GM12801 (cell line): ENCODE data around the gene VWA3B.

Experiments used
- TF ChIP-seq, protein P1 (sequence below): IDR thresholded peaks from one replicate; pipeline ENCODE4 v1.5.1; 2011; ENCODE audit warnings: control low read depth; ENCODE audit not compliant: insufficient read length; ENCODE audit errors: extremely low read depth

The VWA3B gene

DNA sequence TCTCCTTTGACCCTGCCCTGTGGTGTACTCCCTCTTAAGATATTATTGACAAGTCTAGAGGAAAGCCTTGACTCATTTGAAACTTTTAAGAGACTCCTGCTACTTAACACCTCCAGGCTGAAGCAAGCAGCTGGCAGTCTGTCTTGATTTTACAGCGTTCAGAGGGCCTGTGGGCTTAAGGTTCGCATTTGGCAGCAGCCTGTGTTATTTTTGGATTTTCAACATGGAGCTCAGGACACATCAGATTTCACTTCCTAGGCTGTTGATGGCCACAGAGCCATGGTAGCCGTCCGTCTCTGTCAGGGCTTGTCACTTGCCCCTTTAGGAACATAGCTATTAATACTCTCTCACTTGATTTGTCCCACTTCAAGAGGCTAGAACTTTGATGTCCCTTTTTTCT lies 73.6 kb downstream of the VWA3B start:
- TF ChIP-seq, protein P1, sequence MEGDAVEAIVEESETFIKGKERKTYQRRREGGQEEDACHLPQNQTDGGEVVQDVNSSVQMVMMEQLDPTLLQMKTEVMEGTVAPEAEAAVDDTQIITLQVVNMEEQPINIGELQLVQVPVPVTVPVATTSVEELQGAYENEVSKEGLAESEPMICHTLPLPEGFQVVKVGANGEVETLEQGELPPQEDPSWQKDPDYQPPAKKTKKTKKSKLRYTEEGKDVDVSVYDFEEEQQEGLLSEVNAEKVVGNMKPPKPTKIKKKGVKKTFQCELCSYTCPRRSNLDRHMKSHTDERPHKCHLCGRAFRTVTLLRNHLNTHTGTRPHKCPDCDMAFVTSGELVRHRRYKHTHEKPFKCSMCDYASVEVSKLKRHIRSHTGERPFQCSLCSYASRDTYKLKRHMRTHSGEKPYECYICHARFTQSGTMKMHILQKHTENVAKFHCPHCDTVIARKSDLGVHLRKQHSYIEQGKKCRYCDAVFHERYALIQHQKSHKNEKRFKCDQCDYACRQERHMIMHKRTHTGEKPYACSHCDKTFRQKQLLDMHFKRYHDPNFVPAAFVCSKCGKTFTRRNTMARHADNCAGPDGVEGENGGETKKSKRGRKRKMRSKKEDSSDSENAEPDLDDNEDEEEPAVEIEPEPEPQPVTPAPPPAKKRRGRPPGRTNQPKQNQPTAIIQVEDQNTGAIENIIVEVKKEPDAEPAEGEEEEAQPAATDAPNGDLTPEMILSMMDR: no peak

DNA sequence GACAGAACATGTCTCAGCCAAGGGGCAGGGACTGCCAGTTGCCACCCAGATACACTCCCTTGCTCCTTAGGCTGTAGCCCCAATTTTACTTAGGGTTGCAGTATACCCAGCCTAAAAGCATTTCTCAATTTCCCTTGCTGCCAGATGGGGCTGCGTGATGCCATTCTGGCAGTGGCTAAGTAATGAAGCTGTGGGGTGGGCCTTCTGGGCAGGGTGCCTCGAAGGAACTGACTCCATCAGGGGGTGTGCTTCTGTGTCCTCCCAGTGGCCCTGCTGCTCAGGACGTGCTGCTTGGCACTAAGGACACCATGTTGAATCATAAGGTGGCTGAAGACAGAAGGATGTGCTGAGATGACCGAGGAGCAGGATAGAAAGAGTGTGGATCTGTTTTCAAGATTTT lies 74.2 kb downstream of the VWA3B start:
- TF ChIP-seq, protein P1: no peak

DNA sequence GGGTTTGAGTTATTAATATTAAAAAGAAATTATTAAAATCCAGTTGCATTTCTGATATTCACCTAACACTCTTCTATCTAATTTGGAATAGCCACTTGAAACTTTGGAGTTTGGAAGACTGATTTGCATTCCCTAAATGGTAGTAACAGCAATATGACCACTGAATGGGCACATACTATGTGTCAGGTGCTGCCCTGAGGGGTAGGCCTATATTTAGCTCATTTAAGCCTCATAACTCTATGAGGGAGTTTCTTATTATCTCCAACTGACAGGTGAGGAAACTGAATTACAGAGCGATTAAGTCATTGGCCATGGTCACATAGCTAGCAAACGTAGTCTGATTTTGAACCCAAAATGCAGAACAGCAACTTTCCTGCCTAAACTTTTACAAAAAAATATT lies 77.3 kb downstream of the VWA3B start:
- TF ChIP-seq, protein P1: no peak

DNA sequence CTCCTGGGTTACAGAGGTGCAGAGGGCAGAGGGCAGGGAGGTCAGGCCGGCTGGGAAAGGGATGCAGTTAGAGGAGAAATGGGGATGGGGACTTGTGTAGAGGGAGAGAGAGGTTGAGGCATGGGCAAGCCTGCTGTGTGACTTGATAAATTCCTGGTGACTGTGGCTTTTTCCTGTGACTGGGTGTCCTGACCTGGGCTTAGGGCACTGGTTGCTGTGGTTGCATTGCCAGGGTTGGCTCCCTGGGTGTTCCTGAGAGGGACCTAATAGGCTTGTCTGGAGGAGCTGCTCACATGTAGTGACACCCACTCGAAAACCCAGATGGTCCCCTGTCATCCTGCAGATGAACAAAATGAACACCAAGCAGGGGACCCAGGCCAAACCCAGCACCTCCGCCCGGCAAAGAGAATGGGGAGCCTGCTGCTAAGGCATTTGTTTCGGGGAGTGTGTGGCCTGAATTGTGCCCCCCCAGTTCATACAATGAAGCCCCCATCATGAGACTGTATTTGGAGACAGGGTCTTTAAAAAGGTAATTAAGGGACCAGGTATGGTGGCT lies 78.6 kb downstream of the VWA3B start:
- TF ChIP-seq, protein P1: no peak

DNA sequence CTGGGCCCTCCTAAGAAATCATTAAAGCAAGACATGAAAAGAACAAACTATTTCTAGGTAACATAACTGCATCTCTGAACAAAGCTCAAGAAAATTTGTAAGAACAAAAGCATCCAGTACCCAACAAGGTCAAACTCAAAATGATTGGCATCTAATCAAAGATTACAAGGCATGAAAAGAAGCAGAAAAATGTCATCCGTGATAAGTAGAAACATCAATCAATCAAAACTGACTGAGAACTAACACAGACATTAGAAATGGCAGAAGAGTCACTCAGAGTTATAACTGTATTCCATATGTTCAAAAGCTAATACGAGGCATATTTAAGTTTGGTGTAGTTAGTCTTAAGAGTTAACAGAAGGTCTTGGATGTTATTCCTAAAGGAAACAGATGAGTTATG lies 80.9 kb downstream of the VWA3B start:
- TF ChIP-seq, protein P1: no peak

DNA sequence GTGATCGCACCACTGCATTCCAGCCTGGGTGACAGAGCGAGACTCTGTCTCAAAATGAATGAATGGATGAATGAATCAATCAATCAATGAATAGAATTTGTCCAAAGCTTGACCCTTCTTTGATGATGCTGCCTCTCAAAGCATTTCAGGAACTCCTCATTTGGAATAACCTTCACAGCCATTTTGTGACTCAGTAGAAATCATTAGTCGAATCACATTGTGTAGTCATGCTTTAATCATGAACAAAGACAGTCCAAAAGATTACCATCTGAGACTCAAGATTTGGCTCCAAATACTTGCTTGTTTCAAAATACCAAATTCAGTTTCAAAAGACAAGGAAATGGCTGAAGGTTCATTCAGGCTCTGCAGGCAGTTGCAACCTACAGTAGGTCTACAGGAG lies 83.1 kb downstream of the VWA3B start:
- TF ChIP-seq, protein P1: no peak

DNA sequence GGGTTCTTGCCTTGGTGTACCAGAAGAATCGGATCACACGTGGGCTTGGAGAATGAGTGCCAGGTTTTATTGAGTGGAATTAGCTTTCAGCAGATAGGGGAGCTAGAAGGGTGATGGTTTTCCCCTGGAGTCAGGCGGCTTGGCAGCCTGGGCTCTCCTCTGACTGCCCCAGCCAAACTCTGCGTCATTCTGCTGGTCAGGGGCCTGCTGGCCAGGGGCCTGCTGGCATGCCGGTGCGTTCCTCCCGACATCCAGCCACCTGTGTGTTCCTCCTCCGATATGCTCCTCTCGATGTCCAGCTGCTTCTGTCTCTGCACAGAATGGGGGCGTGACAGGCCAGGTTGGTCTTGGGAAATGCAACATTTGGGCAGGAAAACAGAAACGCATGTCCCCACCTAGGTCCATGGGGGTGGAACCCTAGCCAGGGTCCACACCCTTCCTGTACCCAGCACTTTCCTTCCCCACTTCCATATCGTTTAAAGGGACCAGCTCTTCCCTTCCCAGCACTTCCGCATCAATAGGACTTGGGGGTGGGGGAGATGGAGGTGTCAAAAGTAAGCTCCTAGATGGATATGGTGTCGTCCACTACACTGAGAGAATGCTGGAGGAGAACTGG lies 85.3 kb downstream of the VWA3B start:
- TF ChIP-seq, protein P1: no peak
